ENCODE results near the gene GGTLC2.
"Not testable (repeated sequence)": the region's sequence is repeated elsewhere in the genome, so short reads cannot be mapped to it uniquely, and the experiment has no call there.

The GGTLC2 gene

DNA sequence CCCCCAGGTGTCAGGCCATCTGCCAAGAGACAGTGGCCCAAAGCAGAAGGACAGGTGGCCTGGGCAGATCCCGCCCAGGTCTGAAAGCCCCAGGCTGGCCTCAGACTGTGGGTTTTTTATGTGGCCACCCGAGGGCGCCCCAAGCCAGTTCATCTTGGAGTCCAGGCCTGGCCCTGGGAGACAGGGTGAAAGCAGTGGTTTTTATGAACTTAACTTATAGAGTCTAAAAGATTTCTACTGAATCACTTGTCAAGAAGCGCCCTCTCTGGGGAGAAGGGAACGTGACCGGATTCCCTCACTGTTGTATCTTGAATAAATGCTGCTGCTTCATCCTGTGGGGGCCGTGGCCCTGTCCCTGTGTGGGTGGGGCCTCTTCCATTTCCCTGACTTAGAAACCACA lies 8.2 kb upstream of the GGTLC2 start:
- H3K4me3 ChIP-seq (ENCODE audit: low read depth, low read length): not testable (repeated sequence)

DNA sequence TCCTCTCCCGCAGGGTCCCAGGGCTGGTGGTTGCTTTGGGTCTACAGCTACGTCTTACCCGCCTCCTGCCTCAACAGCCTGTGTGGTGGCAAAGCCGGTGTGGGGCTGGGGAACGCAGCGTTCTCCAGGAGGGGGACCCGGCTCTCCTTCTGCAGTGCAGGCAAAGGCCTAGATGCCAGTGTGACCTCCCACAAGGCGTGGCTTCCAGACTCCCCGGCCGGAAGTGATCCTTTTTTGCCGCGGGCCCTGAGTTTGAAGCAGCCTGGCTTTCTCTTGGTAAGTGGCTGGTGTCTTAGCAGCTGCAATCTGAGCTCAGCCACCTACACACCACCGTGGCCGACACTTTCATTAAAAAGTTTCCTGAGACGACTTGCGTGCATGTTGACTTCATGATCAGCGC lies 6.1 kb upstream of the GGTLC2 start:
- H3K4me3 ChIP-seq (ENCODE audit: low read depth, low read length): not testable (repeated sequence)

DNA sequence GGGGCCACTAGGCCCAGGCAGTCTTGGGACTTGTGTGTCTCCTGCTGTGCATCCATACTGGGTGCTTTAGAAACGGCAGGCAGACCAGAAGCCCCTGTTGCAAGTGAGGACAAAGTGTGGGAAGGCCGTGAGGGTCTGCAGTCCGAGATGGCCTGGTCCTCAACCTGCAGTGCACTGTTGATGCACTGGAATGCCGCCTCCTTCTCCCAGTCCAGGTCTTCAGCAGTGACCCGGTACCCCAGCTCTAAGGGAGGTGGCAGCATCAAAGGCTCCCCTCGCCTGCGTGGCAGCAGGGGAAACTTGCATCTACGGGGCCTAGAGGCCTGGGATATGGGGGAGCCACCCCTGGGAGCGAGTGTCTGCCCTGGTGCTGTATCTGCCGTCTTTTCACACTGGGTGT lies 2.2 kb upstream of the GGTLC2 start:
- not testable (repeated sequence) for H3K4me3 ChIP-seq (ENCODE audit: low read depth, low read length)

DNA sequence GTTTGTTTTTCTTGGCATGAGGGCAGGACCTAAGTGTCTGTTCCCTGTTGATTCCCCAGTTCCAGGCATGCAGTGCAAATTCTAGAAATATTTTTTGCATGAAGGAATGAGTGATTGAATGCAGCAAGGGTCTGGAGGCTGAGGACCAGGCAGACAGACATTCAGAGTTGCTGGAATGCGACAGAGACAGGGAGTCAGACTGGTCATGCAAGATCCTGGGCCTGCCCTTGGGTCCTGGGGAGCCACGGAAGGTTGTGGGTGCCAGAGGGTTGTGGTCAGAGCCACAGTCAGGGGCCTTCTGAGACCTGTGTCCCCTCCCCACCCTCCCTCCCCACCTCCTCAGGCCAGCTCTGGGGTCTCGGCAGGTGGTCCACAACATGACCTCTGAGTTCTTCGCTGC lies 1.6 kb downstream of the GGTLC2 start:
- H3K4me3 ChIP-seq (ENCODE audit: low read depth, low read length): not testable (repeated sequence)

DNA sequence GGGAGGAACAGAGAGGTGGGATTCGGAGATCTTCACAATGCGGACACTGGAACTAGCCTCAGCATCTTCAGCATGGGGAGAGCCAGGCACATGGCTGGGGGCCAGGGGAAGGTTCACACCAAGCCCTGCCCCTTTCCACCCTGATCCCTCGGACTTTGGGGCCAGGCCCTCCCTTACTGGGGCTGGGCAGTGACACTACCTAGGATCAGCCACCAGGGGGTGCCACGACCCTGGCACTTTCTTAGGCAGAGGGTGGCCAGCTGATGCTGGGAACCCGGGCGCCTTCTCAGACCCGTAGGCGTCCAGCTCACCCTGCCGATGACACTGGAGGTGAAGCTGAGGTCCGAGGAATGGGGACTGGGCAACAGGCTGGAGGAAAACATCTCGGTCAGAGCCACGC lies 3.5 kb downstream of the GGTLC2 start:
- not testable (repeated sequence) for H3K4me3 ChIP-seq (ENCODE audit: low read depth, low read length)

DNA sequence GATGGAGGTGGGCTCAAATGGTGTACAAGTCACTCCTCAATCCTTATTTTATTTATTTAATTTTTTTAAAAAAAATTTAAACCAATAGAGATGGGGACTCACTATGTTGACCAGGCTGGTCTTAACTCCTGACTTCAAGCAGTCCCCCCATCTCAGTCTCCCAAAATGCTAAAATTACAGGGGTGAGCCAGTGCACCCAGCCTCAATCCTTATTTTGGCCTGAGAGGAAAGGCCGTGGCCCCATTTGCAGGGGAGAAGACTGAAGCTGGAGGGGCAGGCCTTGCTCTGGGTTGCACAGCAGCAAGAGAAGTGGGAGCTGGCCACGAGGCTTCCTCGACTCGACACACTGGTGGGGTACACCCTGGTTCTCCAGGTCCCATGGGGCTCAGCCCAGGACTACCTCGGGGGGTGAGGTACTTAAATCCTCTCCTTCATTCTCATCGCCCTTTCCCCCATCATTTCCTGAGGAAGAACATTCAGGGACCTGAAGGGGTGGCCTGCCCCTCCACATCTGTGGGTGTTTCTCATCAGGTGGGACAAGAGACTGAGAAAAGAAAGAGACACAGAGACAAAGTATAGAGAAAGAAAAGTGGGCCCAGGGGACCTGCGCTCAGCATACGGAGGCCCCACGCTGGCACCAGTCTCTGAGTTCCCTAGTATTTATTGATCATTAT lies 4.6 kb downstream of the GGTLC2 start:
- H3K4me3 ChIP-seq (ENCODE audit: low read depth, low read length): not testable (repeated sequence)

DNA sequence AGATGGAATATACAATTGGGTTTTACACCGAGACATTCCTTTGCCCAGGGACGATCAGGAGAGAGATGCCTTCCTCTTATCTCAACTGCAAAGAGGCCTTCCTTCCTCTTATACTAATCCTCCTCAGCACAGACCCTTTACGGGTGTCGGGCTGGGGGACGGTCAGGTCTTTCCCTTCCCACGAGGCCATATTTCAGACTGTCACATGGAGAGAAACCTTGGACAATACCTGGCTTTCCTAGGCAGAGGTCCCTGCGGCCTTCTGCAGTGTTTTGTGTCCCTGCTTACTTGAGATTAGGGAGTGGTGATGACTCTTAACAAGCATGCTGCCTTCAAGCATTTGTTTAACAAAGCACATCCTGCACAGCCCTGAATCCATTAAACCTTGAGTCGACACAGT lies 5.3 kb downstream of the GGTLC2 start:
- not testable (repeated sequence) for H3K4me3 ChIP-seq (ENCODE audit: low read depth, low read length)

DNA sequence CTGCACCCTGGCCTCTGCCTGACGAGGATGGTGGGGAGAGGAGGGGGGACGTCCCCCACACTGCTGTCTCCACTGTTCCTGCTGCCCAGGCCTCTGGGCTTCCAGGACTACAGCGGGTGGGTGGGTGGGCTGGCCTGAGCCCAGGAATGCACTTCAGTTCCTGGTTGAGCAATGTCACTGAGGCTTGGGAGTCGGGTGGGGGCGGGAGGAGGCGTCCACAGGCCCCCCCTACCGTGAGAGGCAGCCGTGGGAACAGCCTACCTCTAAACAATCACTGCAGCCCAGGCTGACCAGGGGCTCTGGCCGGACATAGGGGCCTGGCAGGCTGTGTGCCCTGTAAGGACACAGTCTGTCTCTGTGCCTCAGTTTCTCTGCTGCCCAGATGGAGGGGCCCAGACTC lies 6.0 kb downstream of the GGTLC2 start:
- not testable (repeated sequence) for H3K4me3 ChIP-seq (ENCODE audit: low read depth, low read length)

DNA sequence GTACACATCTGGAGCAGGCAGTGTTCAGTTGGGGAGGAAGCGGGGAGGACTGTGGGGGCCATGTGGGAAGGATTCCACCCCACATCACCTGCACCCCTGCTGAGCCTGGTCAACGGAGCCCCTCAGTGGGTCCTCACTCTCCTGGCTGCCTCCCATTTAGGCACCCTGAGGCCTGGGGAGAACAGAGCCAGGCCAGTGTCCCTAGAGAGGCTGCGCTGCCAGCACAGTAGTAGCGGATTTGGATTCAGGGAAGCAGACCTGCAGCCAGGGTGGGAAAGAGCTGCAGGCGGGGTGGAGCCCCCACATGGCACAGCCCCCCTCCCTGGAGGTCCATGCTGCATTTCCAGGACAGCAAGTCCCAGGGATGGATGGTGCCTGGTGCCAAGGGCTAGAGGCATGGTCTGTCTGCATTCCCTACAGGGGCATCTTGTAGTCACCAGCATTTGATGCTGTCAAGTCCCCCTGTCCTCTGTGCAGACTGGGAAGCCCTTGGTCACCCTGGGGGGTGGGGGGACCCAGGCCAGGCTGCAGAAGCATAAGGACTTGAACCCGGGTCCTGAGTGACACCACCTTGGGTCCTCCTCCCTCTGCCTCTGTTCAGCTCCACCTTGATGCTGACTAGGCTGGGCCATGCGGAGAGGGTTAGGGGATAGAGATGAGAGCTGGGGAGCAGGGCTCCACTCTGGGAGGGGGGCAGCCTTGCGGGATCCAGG lies 6.5 kb downstream of the GGTLC2 start:
- not testable (repeated sequence) for H3K4me3 ChIP-seq (ENCODE audit: low read depth, low read length)

DNA sequence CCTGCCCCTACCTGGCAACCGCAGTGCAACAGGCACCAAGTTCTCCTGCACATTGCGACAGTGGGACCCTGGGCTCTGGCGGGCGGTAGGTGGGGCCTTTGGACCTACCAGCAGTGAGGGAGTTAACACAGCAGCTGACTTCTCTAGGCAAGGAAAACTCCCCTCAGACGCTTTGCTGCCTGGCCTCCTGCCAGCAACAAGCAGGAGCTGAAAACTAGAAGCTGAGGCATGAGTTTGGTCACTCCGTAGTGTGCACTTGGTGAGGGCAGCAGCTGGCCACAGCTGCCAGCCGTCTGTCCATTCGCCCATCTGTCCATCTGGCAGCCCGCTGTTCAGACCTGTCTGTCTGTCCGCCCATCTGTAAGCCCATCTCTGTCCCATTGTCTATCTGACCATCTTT lies 7.2 kb downstream of the GGTLC2 start:
- not testable (repeated sequence) for H3K4me3 ChIP-seq (ENCODE audit: low read depth, low read length)

DNA sequence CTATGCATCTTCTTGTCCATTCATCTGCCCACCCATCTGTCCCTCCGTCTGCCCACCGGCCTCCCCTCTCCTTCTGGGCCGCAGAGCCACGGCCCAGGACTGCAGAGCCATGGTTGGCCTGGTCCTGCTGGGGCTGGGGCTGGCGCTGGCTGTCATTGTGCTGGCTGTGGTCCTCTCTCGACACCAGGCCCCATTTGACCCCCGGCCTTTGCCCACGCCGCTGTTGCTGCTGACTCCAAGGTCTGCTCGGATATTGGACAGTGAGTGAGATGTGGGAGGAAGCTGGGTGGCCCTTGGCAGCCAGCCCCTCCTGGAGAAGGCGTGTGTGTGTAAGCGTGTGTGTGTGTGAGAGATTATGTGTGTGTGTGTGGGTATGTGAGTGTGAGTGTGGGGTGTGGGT lies 7.7 kb downstream of the GGTLC2 start:
- H3K4me3 ChIP-seq (ENCODE audit: low read depth, low read length): not testable (repeated sequence)

DNA sequence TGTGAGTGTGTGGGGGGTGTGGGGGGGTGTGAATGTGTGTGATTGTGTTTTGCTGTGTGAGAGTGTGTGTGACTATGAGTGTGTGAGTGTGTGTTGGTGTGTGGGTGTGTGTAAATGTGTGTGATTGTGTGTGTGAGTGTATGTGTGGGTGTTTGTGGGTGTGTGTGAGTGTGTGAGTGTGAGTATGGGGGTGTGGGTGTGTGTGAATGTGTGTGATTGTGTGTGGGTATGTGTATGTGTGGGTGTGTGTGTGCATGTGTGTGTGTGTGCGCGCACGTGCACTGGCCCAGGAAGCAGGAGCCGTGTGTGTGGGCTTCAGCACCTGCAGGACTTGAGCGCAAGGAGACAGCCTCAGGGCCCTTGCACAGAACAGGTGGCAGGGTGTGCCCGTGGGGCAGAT lies 8.2 kb downstream of the GGTLC2 start:
- H3K4me3 ChIP-seq (ENCODE audit: low read depth, low read length): not testable (repeated sequence)

DNA sequence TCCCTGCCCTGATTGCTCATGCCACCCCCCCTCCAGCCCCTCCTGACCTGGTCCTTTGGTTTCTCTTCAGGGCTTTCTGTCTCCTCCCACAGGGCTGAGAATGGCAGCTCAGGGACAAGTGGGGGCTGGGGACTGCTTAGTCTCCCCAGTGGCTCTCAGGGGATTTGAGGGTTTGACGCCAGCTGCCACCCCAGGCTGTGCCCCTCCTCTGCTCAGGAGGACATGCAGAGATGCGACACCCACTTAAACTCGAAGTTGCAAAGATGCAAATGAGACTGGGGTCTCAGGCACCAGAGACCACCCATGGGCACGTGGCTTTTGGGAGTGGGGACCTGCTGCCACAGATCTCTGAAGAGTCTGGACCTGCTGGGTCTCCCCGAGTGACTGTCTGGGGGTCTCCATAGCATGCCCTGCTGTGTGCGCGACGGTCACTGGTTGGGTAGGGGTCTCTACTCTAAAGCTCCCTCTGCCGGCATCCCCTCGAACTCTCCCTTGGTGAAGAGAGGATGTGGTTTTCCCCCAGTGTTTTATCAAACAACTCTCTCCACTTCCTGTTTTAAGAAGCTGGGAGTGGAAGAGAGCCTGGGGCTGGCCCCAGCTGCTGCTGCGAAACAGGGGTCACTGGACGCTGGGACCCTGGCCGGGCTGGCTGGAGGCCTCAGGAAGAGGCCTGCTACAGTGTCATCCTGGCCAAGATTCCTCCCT lies 9.4 kb downstream of the GGTLC2 start:
- not testable (repeated sequence) for H3K4me3 ChIP-seq (ENCODE audit: low read depth, low read length)

DNA sequence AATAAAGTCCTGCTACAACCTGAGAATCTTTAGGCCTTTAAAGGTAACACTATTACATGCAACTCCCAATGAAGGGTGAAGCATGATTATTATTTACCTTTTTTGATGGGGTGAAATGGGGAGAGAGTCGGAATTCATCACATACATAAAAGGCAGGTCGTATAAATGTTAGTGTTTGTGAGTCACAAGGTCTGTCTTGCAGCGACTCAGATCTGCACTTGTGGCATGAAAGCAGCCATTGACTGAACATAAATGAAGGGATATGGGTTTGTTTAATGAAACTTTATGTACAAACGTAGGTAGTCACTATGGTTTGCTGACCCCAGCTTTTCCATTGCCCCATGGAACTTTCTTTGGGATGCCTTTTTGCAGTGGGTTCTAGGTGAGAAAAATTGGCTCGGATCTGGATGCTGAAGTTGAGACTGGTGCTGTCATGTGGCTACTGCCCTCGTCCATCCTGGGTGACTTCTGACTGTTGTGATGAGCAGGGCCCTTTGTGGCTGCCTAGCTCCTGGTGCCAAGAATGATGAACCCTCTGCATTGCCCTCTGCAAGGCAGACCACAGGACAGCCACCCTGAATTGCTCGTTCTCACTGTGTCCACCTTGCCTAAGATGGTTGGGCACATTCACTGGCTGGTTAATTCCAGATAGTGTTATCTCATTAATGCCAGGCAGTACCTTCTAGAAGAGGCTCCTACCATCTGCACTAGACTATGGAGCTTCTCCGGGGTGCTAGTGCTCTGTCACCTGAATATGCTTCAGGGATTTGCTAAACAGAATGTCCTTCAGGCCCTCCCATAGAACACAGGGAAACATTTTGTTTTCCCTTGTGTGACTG lies 11.3 kb downstream of the GGTLC2 start:
- no peak overlapping the region for H3K4me3 ChIP-seq (ENCODE audit: low read depth, low read length)

DNA sequence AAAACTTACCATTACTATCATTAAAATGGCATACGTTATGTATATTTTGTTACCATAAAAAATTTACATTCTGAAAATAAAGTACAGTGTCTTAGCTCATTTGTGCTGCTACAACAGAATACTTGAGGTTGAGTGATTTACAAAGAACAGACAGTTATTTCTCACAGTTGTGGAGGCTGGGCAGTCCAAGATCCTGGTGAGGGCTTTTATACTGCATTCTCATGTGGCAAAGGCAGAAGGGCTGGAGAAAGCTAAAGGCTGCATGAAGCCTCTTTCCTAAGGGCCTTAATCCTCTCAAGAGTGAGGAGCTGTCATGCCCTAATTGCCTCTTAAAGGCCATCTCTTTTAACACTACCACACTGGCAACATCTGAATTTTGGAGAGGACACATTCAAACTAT lies 13.3 kb downstream of the GGTLC2 start:
- no peak overlapping the region for H3K4me3 ChIP-seq (ENCODE audit: low read depth, low read length)

DNA sequence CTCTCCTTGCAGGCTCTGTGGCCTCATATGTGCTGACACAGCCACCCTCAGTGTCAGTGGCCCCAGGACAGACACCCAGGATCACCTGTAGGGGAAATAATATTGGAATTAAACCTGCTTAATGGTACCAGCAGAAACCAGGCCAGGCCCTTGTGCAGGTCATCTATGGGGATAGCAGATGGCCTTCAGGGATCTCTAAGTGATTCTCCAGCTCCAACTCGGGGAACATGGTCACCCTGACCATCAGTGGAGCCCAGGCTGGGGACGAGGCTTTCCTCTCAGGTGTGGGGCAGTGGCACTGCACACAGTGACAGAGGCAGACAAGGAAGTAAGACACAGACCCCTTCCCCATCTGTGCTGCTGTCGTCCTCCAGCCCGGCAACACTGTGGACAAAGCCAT lies 16.9 kb downstream of the GGTLC2 start:
- H3K4me3 ChIP-seq (ENCODE audit: low read depth, low read length): no peak overlapping the region

DNA sequence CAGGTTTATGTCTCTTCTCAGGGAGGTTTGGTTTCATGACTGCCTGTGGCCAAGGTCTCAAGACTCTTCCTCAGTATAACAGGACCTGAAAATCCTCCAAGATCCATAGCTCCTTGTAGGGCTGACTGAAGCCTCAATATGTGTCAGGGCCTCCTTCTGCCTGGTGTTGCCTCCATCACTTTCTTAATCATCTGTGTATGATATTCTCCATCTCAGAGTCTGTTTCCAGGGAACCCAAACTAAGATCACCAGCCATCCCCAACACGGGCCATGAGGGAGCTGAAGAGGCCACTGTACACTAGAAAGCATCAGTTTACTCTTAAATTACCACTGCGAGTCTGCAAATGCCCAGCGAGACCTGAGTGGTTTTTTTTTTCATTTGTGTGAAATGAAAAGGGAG lies 17.7 kb downstream of the GGTLC2 start:
- no peak overlapping the region for H3K4me3 ChIP-seq (ENCODE audit: low read depth, low read length)

DNA sequence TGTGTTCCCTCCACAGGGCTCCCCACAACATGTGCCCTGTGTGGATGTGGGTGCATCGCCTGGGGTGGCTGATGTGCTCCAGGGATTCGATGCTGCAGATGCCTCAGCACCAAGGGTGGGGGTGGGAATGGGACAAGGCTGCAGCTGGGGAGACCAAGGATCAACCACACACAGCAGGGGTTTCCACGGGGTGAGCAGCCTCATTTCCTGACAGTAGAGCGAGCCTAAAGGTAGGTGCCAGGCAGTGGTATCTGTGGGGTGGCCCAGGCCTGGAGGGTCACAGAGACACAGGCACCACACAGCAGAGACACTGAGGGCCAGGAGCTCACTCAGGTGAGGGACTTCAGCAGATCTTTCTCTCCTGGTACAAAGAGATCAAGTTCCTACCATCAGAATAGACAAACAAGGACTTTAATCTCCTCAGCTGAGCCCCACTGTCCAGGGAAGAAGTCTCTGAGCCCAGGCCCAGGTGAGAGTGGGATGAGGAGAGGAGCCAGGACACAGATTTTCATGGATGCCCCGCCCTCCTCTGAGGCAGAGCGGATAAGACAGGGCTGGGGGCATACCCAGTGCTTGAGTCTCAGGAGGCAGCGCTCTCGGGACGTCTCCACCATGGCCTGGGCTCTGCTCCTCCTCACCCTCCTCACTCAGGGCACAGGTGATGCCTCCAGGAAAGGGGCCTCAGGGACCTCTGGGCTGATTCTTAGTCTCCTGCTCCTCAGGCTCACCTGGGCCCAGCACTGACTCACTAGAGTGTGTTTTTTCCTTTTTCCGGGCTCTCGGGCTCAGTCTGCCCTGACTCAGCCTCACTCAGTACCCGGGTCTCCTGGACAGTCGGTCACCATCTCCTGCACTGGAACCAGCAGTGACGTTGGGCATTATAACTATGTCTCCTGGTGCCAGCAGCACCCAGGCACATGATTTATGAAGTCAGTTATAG lies 19.7 kb downstream of the GGTLC2 start:
- H3K4me3 ChIP-seq (ENCODE audit: low read depth, low read length): no peak overlapping the region

DNA sequence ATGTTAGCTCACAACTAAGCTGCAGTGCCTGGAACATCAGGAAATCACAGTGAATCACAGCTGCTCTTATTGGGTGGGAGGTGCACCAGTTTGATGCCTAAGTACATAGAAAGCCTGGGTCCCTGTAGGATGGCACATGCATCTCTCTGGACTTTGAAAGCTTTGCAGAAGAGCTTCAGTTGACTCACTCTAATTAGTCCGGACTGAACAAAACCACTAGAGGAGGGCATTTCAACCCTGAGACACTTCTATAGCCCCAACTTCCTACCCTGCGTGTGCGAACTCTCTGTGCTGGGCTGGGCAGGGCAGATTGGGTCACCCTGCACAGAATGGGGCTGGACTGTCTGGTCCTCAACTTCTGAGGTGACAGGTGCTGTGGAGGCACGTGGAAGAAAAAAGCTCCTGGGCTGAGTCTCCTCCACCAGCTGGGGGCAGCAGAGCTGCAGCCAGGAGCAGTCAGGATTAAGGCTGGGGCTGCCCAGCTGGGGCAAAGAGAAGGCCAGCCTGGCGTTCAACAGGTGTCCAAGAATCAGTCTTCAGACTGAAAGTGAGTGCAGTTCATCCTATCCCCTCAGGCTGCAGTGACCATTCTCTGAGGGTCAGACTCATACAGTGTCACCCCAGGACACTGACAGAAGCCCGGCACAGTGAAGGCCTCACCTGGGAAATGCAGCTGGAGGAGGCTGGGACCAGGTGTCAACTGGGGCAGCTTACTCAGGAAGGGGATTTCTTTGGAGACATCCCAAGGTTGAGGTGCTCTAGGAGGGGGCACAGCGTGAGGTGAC lies 22.1 kb downstream of the GGTLC2 start:
- no peak overlapping the region for H3K4me3 ChIP-seq (ENCODE audit: low read depth, low read length)
